Thoracic aorta (tissue), 2 donors: ENCODE results near the gene BRAF. TPM values are rescaled to one million over a fixed set of nuclear protein-coding genes. Genes with fewer than 3 reads are reported as not detected.

ENCODE experiments used
- ATAC-seq: fragments of 150-250 bp; one replicate; pipeline ENCODE4 v1.8.0; 2017; ENCODE audit warnings: low read depth; ENCODE audit not compliant: insufficient number of reproducible peaks, low FRiP score
- DNase-seq: peaks from one replicate; pipeline ENCODE4 v3.0.0-alpha.2; 2020; ENCODE audit warnings: low spot score
- H3K27ac ChIP-seq, 2 donors: fragments of 200-600 bp; sonication (generic); 1 replicate in 1 of 2; 2 replicates in 1 of 2; pipeline ENCODE4 v1.5.1; 2016; ENCODE audit warnings: mild to moderate bottlenecking in 2 of 2, moderate library complexity in 2 of 2
- H3K27me3 ChIP-seq: fragments of 200-600 bp; sonication (generic); replicated peaks from 2 replicates; pipeline ENCODE4 v1.6.0; 2016; ENCODE audit warnings: mild to moderate bottlenecking; ENCODE audit not compliant: insufficient read depth
- H3K36me3 ChIP-seq: fragments of 200-600 bp; sonication (generic); one replicate; pipeline ENCODE4 v1.5.1; 2016
- H3K4me1 ChIP-seq, 2 donors: fragments of 200-600 bp; sonication (generic); 1 replicate in 1 of 2; 2 replicates in 1 of 2; pipeline versions ENCODE4 v1.5.1 to v1.6.0; 2016; ENCODE audit warnings: low read depth in 2 of 2, mild to moderate bottlenecking in 1 of 2; ENCODE audit not compliant: control insufficient read depth in 1 of 2
- H3K4me3 ChIP-seq: fragments of 200-600 bp; sonication (generic); 2 replicates; pipeline ENCODE4 v1.5.1; 2016; ENCODE audit warnings: mild to moderate bottlenecking
- H3K9me3 ChIP-seq: fragments of 200-600 bp; sonication (generic); 2 replicates; pipeline ENCODE4 v1.5.1; 2016
- total RNA-seq, 2 donors: library from RNA; depleted of rRNA; stranded (reverse); fragments of >200 nt; gene quantifications; one replicate each; pipeline versions ENCODE4 v1.1.0 to v1.2.3, GENCODE V29; 2016
- TF ChIP-seq, protein P1 (sequence below): fragments of 200-600 bp; sonication (generic); IDR thresholded peaks from one replicate; pipeline ENCODE4 v1.5.1; 2019; ENCODE audit warnings: antibody characterized with exemption

Gene BRAF
- total RNA-seq, 2 donors from 2014 or later: 31.5 to 62.2 TPM

DNA sequence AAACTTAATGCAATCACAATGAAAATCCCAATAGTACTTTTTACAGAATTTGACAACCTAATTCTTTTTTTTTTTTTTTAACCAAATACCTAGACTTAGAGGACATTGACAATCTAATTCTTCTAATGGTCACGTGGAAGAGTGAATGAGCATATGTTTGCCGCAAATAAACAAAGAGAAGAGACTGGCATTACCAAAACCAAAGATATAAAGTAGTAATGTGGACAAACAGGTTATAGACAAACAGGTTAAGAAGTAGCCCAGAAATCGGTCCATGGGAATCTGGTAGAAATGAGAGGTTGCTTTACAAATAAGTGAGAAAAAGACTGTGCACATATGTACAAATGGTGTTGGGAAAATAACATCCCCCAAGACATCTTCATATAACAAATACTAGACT lies 27.7 kb downstream of the BRAF start:
- TF ChIP-seq, protein P1, sequence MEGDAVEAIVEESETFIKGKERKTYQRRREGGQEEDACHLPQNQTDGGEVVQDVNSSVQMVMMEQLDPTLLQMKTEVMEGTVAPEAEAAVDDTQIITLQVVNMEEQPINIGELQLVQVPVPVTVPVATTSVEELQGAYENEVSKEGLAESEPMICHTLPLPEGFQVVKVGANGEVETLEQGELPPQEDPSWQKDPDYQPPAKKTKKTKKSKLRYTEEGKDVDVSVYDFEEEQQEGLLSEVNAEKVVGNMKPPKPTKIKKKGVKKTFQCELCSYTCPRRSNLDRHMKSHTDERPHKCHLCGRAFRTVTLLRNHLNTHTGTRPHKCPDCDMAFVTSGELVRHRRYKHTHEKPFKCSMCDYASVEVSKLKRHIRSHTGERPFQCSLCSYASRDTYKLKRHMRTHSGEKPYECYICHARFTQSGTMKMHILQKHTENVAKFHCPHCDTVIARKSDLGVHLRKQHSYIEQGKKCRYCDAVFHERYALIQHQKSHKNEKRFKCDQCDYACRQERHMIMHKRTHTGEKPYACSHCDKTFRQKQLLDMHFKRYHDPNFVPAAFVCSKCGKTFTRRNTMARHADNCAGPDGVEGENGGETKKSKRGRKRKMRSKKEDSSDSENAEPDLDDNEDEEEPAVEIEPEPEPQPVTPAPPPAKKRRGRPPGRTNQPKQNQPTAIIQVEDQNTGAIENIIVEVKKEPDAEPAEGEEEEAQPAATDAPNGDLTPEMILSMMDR: no peak
- DNase-seq: no peak
- peaks cover 7 to 8% of the 10 kb centered on the region in 2 donors for H3K4me1 ChIP-seq
- no peak overlapping the region for H3K27ac ChIP-seq
- ATAC-seq: no peak
- H3K36me3 ChIP-seq: no peaks in the 10 kb centered on the region
- no peaks in the 10 kb centered on the region for H3K9me3 ChIP-seq
- no peaks in the 10 kb centered on the region for H3K27me3 ChIP-seq
- no peak overlapping the region for H3K4me3 ChIP-seq

- TF ChIP-seq, protein P1: no peak
- H3K9me3 ChIP-seq: no peaks in the 10 kb centered on the region
- H3K27ac ChIP-seq: no peak overlapping the region
- no peaks in the 10 kb centered on the region for H3K27me3 ChIP-seq
- H3K4me1 ChIP-seq: peaks cover 6 to 18% of the 10 kb centered on the region in 2 donors
- no peaks in the 10 kb centered on the region for H3K36me3 ChIP-seq
- H3K4me3 ChIP-seq: no peak overlapping the region
- ATAC-seq: no peak
- no peak for DNase-seq
Observed at GRCh38 chr7:140889645-140890044, 35.1 kb downstream of the BRAF start.

DNA sequence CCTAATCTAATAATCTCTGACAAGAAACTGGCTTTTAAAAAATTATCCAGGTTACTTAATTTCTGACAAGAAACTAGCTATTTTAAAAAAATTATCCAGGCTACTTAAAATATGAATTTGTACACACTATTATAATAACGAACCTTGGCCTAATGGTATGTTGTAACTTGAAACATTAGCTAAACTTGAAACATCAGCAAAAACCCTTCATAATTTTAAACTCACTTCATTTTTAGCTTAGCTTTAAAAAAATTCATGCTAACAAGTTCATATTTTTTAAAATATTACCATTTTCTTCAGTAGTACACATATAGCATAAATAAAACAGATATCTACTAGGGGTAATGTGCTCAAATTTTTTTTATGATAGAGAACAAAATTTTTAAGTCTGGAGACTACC lies 35.6 kb downstream of the BRAF start:
- Histone ChIP-seq H3K9me3 (no peaks in the 10 kb centered on the region), H3K4me3 (no peak overlapping the region), H3K27ac (no peak overlapping the region), H3K36me3 (no peaks in the 10 kb centered on the region), H3K27me3 (no peaks in the 10 kb centered on the region), H3K4me1 (peaks cover 6 to 18% of the 10 kb centered on the region in 2 donors)
- TF ChIP-seq, protein P1: no peak
- ATAC-seq (no peak), DNase-seq (no peak)

DNA sequence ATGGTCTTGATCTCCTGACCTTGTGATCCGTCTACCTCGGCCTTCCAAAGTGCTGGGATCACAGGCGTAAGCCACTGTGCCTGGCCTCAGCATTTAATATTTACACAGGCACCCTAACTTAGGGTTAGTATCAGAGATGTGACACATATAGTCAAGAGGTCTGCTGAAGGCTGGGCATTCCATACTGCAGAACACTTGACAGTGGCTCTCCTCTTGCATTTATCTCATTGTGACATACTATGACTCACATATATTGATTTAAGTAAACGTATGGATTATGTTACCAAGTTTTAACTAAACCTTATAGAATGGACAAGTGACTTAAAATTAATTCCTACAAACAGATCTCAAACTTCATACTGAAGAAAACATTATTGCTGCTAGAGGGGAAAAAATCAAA lies 36.6 kb downstream of the BRAF start:
- H3K4me1 ChIP-seq: peaks cover 0 to 11% of the 10 kb centered on the region in 2 donors
- H3K36me3 ChIP-seq: no peaks in the 10 kb centered on the region
- H3K27me3 ChIP-seq: no peaks in the 10 kb centered on the region
- H3K27ac ChIP-seq: no peak overlapping the region
- H3K4me3 ChIP-seq: no peak overlapping the region
- H3K9me3 ChIP-seq: no peaks in the 10 kb centered on the region
- ATAC-seq (no peak), DNase-seq (no peak)
- TF ChIP-seq, protein P1: no peak

DNA sequence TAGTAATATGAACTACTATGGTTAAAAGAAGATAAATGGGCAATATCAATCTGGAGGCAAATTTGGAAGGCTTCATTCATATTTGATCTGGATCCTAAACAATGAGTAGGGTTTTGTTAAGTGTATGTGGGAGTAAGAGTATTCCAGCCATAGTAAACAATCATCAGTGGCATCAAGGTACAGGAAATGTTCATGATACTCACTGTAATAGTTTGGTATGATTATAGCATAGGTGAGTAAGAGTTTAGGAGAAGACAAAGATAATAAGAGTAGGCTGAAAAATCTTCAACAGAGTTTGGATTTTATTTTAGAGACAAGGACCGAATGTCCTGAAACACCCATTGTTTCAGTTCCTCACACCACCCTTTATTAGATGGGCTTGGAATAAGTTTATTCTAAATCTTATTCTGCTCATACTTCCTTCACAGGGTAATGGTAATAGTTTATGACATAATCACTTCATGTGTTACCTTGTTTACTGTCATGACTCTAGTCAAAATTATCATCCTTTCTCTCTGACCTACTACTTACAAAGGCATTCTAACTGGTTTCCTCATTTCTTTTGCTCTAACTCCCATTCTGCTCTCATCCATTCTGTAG lies 38.9 kb downstream of the BRAF start:
- Histone ChIP-seq H3K27me3 (no peaks in the 10 kb centered on the region), H3K4me1 (peaks cover 2 to 6% of the 10 kb centered on the region in 2 donors), H3K4me3 (no peak overlapping the region), H3K36me3 (no peaks in the 10 kb centered on the region), H3K27ac (no peak overlapping the region), H3K9me3 (no peaks in the 10 kb centered on the region)
- ATAC-seq (no peak), DNase-seq (no peak)
- TF ChIP-seq, protein P1: no peak
